Measurements from ENCODE around the gene CYTL1.

DNA sequence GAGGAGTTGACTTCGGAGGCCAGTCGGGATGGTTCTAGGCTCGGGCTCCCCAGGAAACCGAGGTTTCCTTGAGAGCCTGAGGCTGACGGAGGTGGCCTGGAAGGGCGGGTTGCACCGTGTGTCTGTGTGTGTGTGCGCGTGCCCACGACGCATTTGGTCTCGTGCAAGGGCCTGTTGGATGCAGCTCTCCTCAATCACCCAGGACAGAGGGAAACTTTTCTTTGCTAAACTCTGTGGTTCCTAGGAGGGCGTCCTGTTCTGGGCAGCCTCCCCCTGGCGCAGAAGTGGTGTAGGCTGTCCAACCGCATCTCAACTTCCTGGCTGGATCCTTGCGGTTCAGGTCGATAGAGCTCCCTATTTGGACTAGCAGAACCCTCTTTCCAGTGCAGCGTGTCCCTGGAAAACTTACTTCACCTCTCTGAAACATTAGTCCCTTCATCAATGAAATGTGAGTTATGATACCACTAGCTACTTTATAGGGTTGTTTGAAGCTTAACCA is 33.0 kb upstream of the CYTL1 start:
- TF ChIP-seq, protein P1, sequence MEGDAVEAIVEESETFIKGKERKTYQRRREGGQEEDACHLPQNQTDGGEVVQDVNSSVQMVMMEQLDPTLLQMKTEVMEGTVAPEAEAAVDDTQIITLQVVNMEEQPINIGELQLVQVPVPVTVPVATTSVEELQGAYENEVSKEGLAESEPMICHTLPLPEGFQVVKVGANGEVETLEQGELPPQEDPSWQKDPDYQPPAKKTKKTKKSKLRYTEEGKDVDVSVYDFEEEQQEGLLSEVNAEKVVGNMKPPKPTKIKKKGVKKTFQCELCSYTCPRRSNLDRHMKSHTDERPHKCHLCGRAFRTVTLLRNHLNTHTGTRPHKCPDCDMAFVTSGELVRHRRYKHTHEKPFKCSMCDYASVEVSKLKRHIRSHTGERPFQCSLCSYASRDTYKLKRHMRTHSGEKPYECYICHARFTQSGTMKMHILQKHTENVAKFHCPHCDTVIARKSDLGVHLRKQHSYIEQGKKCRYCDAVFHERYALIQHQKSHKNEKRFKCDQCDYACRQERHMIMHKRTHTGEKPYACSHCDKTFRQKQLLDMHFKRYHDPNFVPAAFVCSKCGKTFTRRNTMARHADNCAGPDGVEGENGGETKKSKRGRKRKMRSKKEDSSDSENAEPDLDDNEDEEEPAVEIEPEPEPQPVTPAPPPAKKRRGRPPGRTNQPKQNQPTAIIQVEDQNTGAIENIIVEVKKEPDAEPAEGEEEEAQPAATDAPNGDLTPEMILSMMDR (conservative IDR thresholded peaks at IDR 0.05) = no peak
- TF ChIP-seq EZH2 (IDR thresholded peaks at IDR 0.05; ENCODE audit: low read depth) = no peak

Data from PC-9 (cell line).